HEK293T (cell line): ENCODE data around the gene FBXL13.

ENCODE experiments used
- CTCF ChIA-PET: fragments of 350-600 bp; formaldehyde crosslinking; extraction: SDS; loops from one replicate; lab custom pipeline; 2021; ENCODE audit warnings: antibody characterized with exemption, inconsistent platforms; lab: Yijun Ruan, JAX
- POLR2A ChIA-PET: fragments of 350-600 bp; formaldehyde crosslinking; extraction: SDS; loops from one replicate; lab custom pipeline; 2020; ENCODE audit warnings: antibody characterized with exemption, inconsistent platforms; lab: Yijun Ruan, JAX
- DNase-seq: peaks from one replicate; pipeline ENCODE4 v3.0.0; 2012; ENCODE audit warnings: mixed read lengths; ENCODE audit errors: extremely low spot score
- ARNT ChIP-seq: fragments of 450-650 bp; IDR thresholded peaks from 2 replicates; pipeline ENCODE4 v1.6.1; 2017; ENCODE audit warnings: mild to moderate bottlenecking
- BHLHE40 ChIP-seq: fragments of 450-650 bp; IDR thresholded peaks from 2 replicates; pipeline ENCODE4 v1.6.1; 2016; ENCODE audit warnings: mild to moderate bottlenecking, moderate library complexity, borderline replicate concordance
- CTBP1 ChIP-seq: fragments of 450-650 bp; IDR thresholded peaks from 2 replicates; pipeline ENCODE4 v1.6.1; 2016; ENCODE audit warnings: borderline replicate concordance
- ELF4 ChIP-seq: fragments of 450-650 bp; IDR thresholded peaks from 2 replicates; pipeline ENCODE4 v1.6.1; 2017; ENCODE audit warnings: antibody characterized with exemption
- FOXA1 ChIP-seq: fragments of 450-650 bp; IDR thresholded peaks from 2 replicates; pipeline ENCODE4 v1.6.1; 2016; ENCODE audit warnings: mild to moderate bottlenecking
- FOXK2 ChIP-seq: fragments of 450-650 bp; IDR thresholded peaks from 2 replicates; pipeline ENCODE4 v1.6.1; 2016; ENCODE audit warnings: mild to moderate bottlenecking
- FOXM1 ChIP-seq: fragments of 450-650 bp; IDR thresholded peaks from 2 replicates; pipeline ENCODE4 v1.6.1; 2017; ENCODE audit warnings: mild to moderate bottlenecking, borderline replicate concordance
- HDGF ChIP-seq: fragments of 450-650 bp; IDR thresholded peaks from 2 replicates; pipeline ENCODE4 v1.6.1; 2017; ENCODE audit warnings: antibody characterized with exemption, borderline replicate concordance
- L3MBTL2 ChIP-seq: fragments of 450-650 bp; conservative IDR thresholded peaks from 2 replicates; pipeline ENCODE4 v1.6.1; 2016; ENCODE audit warnings: mild to moderate bottlenecking
- LEF1 ChIP-seq: fragments of 450-650 bp; IDR thresholded peaks from 2 replicates; pipeline ENCODE4 v1.6.1; 2017; ENCODE audit warnings: mild to moderate bottlenecking, borderline replicate concordance
- NFRKB ChIP-seq: fragments of 450-650 bp; IDR thresholded peaks from 2 replicates; pipeline ENCODE4 v1.6.1; 2016; ENCODE audit warnings: mild to moderate bottlenecking, moderate library complexity
- PKNOX1 ChIP-seq: fragments of 450-650 bp; IDR thresholded peaks from 2 replicates; pipeline ENCODE4 v1.6.1; 2016
- SP1 ChIP-seq: fragments of 450-650 bp; IDR thresholded peaks from 2 replicates; pipeline ENCODE4 v1.6.1; 2017
- SUZ12 ChIP-seq: fragments of 450-650 bp; IDR thresholded peaks from 2 replicates; pipeline ENCODE4 v1.6.1; 2016; ENCODE audit warnings: mild to moderate bottlenecking
- TARDBP ChIP-seq: fragments of 450-650 bp; IDR thresholded peaks from 2 replicates; pipeline ENCODE4 v1.6.1; 2016
- ZNF384 ChIP-seq: fragments of 450-650 bp; IDR thresholded peaks from 2 replicates; pipeline ENCODE4 v1.6.1; 2016

FBXL13 gene

GRCh38 chr7:103071000-103071399 lies 3.6 kb downstream of the FBXL13 start:
- TF ChIP-seq SP1: no peak
- TF ChIP-seq FOXM1: no peak
- no peak for TF ChIP-seq FOXA1
- TF ChIP-seq PKNOX1: no peak
- no peak for TF ChIP-seq FOXK2
- TF ChIP-seq L3MBTL2: no peak
- TF ChIP-seq SUZ12: no peak
- no peak for TF ChIP-seq TARDBP
- TF ChIP-seq ELF4: no peak
- no peak for TF ChIP-seq LEF1
- no peak for TF ChIP-seq ZNF384
- TF ChIP-seq HDGF: no peak
- no peak for TF ChIP-seq ARNT
- ChIA-PET CTCF (interaction anchor here (1.1 kb wide), 1 partner anchor 9 kb away, joined by 6 read pairs; no protein-coding TSS in a partner anchor), POLR2A (no interaction called here)
- no peak for DNase-seq

GRCh38 chr7:103068414-103069403 lies 5.9 kb downstream of the FBXL13 start:
- POLR2A ChIA-PET: no interaction called here

GRCh38 chr7:103065667-103066066 lies 8.9 kb downstream of the FBXL13 start:
- ChIA-PET POLR2A (no interaction called here), CTCF (interaction anchor here (0.5 to 0.6 kb wide), 2 partner anchors 9 to 83 kb away, joined by 3 read pairs; partner anchors contain the start of gene ARMC10)
- DNase-seq: peak; percentile 24
- TF ChIP-seq PKNOX1: no peak
- TF ChIP-seq SUZ12: no peak
- no peak for TF ChIP-seq ARNT
- TF ChIP-seq L3MBTL2: no peak
- TF ChIP-seq ELF4: no peak
- no peak for TF ChIP-seq CTBP1
- TF ChIP-seq HDGF: no peak
- TF ChIP-seq BHLHE40: no peak
- TF ChIP-seq FOXA1: no peak
- TF ChIP-seq SP1: no peak
- TF ChIP-seq ZNF384: no peak
- TF ChIP-seq LEF1: no peak
- no peak for TF ChIP-seq NFRKB

More at GRCh38 chr7:103068414-103069403, 5.9 kb downstream of the FBXL13 start:
- TF ChIP-seq L3MBTL2: no peak
- no peak for TF ChIP-seq LEF1
- no peak for TF ChIP-seq NFRKB
- no peak for TF ChIP-seq FOXA1
- TF ChIP-seq ELF4: no peak
- TF ChIP-seq FOXM1: no peak
- no peak for TF ChIP-seq CTBP1
- no peak for TF ChIP-seq ARNT
- TF ChIP-seq HDGF: no peak
- TF ChIP-seq SP1: no peak
- no peak for TF ChIP-seq SUZ12
- TF ChIP-seq FOXK2: no peak
- TF ChIP-seq TARDBP: no peak
- TF ChIP-seq BHLHE40: no peak
- no peak for TF ChIP-seq ZNF384
- no peak for TF ChIP-seq PKNOX1
- DNase-seq: no peak
- CTCF ChIA-PET: no interaction called here

- ChIA-PET CTCF (no interaction called here), POLR2A (no interaction called here)
- TF ChIP-seq BHLHE40 (no peak), SUZ12 (no peak), LEF1 (no peak), CTBP1 (no peak), HDGF (no peak), FOXM1 (no peak), ZNF384 (no peak), ELF4 (no peak), PKNOX1 (no peak), FOXA1 (no peak), NFRKB (no peak), L3MBTL2 (no peak), ARNT (no peak), SP1 (no peak), TARDBP (no peak)
- peak; percentile 8 for DNase-seq
Observed at GRCh38 chr7:103063895-103064294, 10.7 kb downstream of the FBXL13 start.

GRCh38 chr7:103059471-103059870 lies 15.1 kb downstream of the FBXL13 start:
- CTCF ChIA-PET: no interaction called here
- DNase-seq: no peak
- POLR2A ChIA-PET: no interaction called here
- TF ChIP-seq ZNF384: no peak
- TF ChIP-seq FOXK2: no peak
- no peak for TF ChIP-seq L3MBTL2
- TF ChIP-seq TARDBP: no peak
- no peak for TF ChIP-seq FOXM1
- no peak for TF ChIP-seq CTBP1
